ENCODE data around the gene KCNQ1.

Gene KCNQ1

GRCh38 chr11:2524446-2525165 is 79.8 kb downstream of the KCNQ1 start:
- DNase-seq (ENCODE audit: low read depth): no peak

DNA sequence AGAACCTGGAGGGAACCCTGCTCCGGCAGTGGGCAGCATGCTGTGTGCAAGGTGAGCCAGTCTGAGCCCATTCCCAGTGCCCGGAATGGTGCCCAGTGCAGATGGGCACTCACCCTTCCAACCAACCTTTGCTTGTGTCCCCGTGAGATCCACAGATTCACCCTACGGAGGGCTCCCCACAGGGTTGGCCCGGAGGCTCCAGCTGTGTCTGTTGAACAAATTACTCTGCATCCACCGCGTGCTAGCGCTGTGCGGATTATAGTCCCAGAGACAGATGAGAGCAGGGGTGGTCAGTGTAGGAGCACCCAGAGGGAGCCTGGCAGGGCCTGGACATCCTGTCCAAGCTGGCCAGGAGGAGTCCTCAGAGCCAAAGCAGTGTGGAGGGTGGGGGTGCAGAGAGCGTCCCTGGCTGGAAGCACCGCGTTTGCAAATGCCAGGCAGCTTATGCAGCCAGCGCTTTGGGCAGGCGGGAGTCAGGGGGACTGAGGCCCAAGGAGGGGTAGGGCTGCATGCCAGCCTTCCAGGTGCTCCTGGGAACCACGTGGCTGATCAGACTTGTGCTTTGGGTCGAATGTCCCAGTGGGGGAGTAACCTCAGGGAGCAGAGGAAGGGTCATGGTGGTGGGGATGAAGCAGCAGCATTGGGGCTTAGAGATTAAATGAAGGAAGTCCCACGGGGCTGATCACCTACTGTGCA is 80.5 kb downstream of the KCNQ1 start:
- no peak for DNase-seq (ENCODE audit: low read depth)

DNA sequence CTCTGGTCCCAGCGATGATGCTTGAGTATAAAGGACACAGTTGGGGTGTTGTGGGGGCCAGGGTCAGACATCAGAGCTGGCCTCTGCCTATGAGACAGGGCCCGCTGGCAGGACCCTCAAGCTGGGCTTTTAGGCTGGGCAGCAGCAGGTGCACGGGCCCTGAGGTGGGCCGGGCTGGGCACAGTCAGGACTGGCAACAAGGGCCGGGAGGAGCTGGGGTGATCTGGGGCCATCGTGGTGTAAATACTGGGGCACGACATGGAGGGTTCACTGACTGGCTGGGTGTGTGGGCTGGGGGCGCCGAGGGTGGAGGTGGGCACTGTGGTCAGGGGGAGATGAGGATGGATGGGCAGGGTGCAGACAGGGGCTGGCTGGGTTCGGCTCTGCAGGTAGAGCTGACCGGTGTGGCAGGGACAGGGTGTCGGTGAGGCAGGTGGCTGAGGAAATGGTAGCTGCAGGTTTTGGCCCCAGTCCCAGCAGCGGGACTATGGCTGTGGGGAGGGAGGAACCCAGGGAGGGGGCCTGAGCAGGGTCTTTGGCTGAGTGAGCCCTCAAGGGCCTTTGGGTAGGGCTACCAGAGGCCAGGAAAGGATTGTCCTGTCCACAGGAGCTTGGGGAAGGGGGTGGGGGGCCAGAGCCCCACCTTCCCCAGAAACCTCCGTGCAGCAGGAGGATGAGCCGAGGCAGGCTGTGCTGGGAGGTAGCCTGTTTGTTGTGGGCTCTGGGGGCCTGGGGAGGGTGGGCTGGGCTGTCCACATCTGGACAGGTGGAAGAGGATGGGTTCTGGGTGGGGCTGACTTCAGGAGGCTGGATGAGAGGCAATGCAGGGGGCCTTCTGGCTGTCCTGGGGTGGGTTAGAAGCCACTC is 81.4 kb downstream of the KCNQ1 start:
- DNase-seq (ENCODE audit: low read depth): no peak

DNA sequence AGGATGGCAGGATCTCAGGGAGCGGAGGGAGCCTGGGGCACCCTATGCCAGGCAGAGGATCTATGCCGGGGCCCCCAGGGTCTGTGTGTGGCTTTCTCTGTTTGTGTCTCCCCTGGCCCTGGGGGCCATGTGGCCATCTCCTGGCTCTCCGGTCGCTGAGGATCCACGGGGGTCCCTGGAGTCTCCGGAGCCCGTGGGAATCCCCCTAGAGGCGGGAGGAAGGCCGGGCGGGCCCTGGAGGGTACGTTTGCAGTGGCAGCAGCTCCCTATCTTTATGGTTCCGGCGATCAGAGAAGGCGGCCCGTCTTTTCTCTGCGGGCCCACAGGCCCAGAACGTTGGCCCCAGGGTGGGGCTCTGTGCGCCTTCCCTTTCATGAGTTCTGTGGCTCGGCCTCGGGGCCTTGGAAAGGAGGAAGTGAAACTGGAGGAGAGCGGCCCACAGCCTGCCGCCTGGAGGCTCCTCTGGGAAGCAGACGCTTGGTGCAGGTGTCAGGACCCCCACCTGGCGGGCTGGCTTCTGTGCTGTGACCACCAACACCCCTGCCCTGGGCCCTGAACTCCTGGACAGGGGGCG is 82.1 kb downstream of the KCNQ1 start:
- no peak for DNase-seq (ENCODE audit: low read depth)

- DNase-seq (ENCODE audit: low read depth): no peak
These were observed 82.9 kb downstream of the KCNQ1 start for GRCh38 chr11:2527621-2528291.

DNA sequence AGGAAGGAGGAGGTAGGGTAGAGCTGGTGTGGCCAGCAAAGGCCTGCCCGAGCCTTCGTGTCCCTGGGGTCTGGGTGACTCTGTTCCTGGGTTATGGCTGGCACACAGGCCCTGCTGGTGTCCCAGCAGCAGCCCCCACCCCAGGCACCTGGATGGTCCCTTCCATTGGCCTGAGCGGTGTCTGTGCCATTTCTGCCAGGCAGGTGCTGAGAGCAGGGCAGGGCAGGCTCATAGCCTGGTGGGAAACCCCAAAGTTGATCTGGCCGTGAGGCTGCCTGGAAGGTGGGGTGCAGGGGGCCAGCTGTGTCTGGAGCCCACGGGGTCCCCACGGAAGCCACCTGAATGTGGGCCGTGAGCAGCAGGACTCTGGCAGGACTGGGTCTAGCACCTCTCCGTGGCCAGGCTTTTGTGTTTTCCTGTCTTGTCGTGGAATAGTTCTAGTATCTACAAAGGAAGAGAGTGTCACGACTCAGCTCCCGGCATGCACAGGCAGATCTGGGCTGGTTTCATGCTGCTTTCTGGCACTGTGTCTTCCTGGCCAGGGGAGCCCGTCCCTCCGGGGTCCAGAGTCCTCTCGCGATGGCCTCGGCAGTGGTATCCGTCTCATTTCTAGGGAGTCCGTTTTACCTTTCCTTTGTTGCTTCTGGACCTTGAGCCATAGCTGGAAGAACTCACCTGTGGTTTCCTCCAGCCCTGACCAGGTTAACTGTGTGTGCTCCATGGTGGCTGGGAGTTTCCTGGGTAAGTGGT is 83.7 kb downstream of the KCNQ1 start:
- no peak for DNase-seq (ENCODE audit: low read depth)

GRCh38 chr11:2529173-2529572 is 84.4 kb downstream of the KCNQ1 start:
- no peak for DNase-seq (ENCODE audit: low read depth)

DNA sequence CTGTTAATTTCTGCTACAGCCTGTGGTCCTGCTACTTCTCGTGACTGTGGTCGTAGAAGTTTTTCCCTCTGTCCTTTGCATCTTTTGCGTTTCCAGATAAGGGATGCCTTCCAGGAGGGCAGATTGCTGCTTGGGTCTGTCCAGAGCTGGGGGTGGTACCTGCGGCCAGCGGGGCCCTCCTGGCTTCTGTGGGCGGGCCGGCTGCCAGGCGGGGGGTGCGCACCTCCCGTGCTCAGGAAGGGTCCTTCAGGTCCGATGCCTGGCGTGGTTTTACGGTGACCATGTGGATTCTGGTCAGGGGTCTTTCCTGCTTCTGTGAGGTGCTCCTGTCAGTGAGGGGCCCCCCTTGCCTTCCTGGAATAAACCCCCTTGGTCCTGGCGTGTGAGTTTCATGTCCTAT is 84.8 kb downstream of the KCNQ1 start:
- DNase-seq (ENCODE audit: low read depth): no peak

DNA sequence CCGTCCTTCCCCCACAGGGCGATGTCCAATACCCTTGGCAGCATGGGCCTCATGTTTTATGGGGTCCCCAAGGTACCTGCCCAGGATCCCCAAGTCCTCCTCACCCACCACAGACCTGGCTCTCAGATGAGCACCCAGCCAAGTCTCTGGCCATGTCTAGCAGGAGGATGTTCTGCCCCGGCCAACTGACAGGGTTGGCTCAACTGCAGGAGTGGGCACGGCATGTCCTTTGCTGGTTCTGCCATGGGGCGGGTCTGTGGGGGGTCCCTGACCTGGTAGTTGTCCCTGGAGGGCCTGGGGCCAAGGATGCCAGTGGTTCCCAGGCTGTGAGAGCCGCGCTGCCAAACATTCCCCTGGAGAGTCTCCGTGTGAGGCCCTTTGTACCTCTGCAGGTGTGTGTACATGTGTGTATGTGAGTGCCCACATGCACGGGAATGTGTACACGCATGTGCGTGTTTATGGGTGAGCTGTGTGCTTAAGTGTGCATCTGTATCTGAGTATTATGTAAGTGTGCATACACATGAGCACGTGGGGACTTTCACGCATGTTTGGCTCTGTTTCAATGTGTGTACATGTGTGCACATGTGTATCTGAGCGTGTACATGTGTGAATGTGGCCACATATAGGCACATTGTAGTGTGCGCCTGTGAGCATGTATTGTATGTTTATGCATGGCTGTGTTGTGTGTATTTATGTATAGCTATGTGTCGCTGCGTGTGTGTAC is 85.5 kb downstream of the KCNQ1 start:
- DNase-seq (ENCODE audit: low read depth): no peak

- no peak for DNase-seq (ENCODE audit: low read depth)
These were observed 86.0 kb downstream of the KCNQ1 start for GRCh38 chr11:2530855-2531200.

DNA sequence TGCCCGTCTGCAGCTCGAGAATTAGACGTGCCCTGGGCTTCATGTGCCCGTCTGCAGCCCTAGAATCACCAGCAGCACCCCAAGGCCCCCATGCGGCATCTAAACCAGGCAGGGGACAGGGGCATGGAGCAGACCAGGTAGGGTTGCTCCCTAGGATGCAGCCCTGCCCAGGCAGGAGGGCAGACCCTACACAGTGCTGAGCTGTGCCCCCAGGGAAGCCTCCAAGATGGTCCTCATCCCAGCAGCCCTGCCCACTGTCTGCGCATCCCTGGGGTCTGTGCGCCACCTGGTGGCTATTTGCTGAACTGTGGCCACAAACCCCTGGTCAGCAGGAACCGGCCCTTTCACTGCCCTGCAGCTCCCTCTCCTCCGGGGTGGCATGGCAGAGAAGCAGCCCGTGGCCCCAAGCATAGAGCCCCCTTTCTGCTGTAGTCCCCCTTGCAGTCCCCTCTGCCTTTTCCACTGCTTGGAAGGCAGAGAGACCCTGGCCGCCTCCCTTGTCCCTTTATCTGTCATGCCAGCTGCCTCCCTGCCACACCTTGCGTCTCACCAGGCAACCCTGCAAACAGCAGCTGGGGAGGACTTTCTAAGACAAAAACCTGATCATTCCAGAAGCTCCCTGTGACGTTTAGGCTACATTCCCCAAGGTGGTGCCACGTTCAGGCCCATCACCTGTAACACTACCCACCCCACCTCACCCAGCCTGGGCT is 86.6 kb downstream of the KCNQ1 start:
- peak; percentile 13 for DNase-seq (ENCODE audit: low read depth)

DNA sequence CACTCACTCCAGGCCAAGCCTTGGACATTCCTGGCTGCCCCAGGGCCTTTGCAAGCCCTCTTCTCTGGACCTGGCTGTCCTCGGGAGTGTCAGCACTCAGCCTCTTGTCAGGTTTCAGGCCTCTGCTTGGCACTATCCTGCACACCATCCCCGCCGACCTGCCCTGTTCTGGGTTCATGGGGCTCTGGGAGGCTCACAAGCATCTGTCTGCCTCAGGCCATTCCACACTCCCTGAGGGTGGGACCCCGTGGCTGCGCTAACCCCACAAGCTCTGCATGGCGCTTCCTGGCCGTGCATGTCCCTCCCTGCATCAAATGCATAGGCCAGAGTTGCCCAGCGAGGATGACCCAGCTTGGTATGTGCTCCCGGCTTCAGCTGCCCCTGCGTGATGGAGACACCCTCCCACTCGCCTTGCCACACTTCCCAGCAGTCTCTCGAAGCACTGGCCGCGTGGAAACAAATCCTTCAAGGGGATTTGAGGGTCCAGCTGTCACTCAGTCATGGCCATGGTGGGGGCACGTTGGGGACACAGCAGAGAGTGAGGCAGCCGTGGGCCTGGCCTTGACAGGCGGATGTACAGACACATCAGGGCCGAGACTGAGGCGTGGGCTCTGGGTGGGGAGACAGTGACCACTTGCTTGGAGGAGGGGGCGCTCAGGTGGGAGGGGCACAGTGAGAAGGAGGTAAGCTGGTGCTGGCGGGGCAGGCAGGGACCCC is 87.3 kb downstream of the KCNQ1 start:
- DNase-seq (ENCODE audit: low read depth): no peak

- DNase-seq (ENCODE audit: low read depth): peak; percentile 52
These were observed 88.1 kb downstream of the KCNQ1 start for GRCh38 chr11:2532704-2533586.

DNA sequence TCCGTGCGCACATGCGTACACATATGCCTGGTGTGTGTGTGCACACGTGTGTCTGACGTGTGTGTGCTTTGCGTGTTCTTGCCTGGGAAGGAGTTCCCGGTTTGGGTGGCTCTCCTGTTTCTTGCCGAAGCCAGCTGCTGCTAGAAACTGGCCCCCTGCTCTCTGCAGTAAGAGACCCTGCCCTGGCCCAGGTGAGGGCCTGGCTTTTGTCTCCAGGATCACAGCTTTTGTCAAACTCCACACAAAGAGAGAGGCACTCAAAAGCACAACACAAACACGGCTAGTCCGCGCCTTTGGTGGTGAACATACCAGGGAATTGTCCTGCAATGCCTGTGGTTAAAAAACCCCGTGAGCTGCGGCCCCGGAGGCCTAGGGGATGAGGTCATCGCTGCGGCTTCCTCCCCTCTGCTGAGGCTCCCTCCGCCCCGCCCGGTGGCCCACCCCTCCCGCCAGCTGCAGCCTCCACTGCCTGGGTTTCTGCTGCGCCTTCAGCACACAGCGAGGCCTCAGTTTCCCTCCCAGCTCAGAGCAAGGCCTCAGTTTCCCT is 88.9 kb downstream of the KCNQ1 start:
- DNase-seq (ENCODE audit: low read depth): peak; percentile 74

DNA sequence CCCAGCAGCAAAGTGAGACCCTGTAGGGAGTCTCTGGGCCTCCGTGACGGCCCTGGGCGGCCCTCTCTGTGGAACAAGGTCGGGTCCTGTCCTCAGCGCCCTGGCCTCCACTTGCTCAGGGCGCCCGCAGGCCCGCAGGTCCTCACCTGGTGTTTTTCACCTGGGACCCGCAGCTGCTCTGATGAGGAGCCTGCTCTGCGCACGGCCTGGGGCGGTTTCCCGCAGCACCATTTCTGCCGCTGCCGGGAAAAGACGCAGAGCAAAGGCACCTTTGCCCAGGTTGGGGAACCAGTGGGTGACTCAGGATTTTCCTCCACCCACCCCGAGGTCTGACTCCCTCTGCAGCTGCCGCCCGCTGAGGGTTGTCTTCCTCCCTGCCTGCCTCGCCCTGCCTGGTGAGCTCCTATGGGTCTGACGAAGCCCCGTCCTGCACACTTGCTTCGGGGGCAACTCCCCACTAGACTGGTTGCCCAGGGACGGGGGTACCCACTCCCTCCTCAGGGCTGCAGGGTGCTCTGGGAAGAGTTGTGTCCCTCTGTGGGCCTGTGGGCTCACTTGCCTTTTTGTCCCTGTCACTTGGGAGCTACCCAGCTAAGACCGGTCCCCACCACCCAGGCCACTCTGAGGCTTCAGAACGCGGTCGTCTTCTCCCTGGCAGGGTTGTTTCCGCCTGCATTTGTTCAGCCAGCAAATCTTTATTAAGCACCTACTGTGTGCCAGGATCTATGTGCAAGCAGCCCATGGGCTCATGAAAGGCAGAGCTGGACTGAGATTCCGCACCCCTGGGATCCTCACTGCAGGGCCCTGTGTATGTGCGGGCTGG is 89.5 kb downstream of the KCNQ1 start:
- DNase-seq (ENCODE audit: low read depth): no peak

GRCh38 chr11:2534957-2535672 is 90.3 kb downstream of the KCNQ1 start:
- DNase-seq (ENCODE audit: low read depth): no peak
